ENCODE measurements around the gene PIAS4. TPM values are rescaled to one million over a fixed set of nuclear protein-coding genes. Genes with fewer than 3 reads are reported as not detected.

Gene PIAS4
- total and polyA plus RNA-seq, 2 of the 13 experiments (the other 11 are each of a cell fraction or from before 2014, with no cell fraction given): 9.0 to 20.1 TPM

- TF ChIP-seq ATF2 (CRISPR knock-in tag; IDR thresholded peaks at IDR 0.05): peak; percentile 26; the same call in 1 of the 2 replicates
- TF ChIP-seq, protein P1, sequence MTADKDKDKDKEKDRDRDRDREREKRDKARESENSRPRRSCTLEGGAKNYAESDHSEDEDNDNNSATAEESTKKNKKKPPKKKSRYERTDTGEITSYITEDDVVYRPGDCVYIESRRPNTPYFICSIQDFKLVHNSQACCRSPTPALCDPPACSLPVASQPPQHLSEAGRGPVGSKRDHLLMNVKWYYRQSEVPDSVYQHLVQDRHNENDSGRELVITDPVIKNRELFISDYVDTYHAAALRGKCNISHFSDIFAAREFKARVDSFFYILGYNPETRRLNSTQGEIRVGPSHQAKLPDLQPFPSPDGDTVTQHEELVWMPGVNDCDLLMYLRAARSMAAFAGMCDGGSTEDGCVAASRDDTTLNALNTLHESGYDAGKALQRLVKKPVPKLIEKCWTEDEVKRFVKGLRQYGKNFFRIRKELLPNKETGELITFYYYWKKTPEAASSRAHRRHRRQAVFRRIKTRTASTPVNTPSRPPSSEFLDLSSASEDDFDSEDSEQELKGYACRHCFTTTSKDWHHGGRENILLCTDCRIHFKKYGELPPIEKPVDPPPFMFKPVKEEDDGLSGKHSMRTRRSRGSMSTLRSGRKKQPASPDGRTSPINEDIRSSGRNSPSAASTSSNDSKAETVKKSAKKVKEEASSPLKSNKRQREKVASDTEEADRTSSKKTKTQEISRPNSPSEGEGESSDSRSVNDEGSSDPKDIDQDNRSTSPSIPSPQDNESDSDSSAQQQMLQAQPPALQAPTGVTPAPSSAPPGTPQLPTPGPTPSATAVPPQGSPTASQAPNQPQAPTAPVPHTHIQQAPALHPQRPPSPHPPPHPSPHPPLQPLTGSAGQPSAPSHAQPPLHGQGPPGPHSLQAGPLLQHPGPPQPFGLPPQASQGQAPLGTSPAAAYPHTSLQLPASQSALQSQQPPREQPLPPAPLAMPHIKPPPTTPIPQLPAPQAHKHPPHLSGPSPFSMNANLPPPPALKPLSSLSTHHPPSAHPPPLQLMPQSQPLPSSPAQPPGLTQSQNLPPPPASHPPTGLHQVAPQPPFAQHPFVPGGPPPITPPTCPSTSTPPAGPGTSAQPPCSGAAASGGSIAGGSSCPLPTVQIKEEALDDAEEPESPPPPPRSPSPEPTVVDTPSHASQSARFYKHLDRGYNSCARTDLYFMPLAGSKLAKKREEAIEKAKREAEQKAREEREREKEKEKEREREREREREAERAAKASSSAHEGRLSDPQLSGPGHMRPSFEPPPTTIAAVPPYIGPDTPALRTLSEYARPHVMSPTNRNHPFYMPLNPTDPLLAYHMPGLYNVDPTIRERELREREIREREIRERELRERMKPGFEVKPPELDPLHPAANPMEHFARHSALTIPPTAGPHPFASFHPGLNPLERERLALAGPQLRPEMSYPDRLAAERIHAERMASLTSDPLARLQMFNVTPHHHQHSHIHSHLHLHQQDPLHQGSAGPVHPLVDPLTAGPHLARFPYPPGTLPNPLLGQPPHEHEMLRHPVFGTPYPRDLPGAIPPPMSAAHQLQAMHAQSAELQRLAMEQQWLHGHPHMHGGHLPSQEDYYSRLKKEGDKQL (CRISPR knock-in tag; IDR thresholded peaks at IDR 0.05; ENCODE audit: low read depth): no peak
- TF ChIP-seq POGZ (CRISPR knock-in tag; IDR thresholded peaks at IDR 0.05): peak; percentile 47; the same call in 1 of the 2 replicates
- TF ChIP-seq ZNF251 (CRISPR knock-in tag; IDR thresholded peaks at IDR 0.05): no peak
- peak; percentile 93 for TF ChIP-seq ZNF274 (CRISPR knock-in tag; IDR thresholded peaks at IDR 0.05)
- peak; percentile 71 for TF ChIP-seq ZNF407 (CRISPR knock-in tag; IDR thresholded peaks at IDR 0.05; ENCODE audit: not compliant biosample characterization)
- no peak for TF ChIP-seq JARID2 (CRISPR knock-in tag; IDR thresholded peaks at IDR 0.05; ENCODE audit: insufficient replicate concordance)
- 0 out of 2 replicates have a peak, but pooled peaks have one; percentile 27 for TF ChIP-seq ZNF230 (CRISPR knock-in tag; IDR thresholded peaks at IDR 0.05)
- peak; percentile 12; the same call in 1 of the 2 replicates for TF ChIP-seq RXRB (CRISPR knock-in tag; IDR thresholded peaks at IDR 0.05; ENCODE audit: borderline replicate concordance)
- peak; percentile 78 for TF ChIP-seq MXD1 (CRISPR knock-in tag; IDR thresholded peaks at IDR 0.05)
- no peak; a peak in 1 of 4 replicates for TF ChIP-seq EP300 (IDR thresholded peaks at IDR 0.05; ENCODE audit: low read depth in 2 of 2, low read length in 2 of 2)
- TF ChIP-seq EP300 (CRISPR knock-in tag; IDR thresholded peaks at IDR 0.05; ENCODE audit: borderline replicate concordance): 0 out of 2 replicates have a peak, but pooled peaks have one; percentile 44
Measured at GRCh38 chr19:4007021-4007835, at the start of gene PIAS4 (continued).

Data from HepG2 (cell line).